ENCODE data around the gene SLC7A7.

SLC7A7 gene

DNA sequence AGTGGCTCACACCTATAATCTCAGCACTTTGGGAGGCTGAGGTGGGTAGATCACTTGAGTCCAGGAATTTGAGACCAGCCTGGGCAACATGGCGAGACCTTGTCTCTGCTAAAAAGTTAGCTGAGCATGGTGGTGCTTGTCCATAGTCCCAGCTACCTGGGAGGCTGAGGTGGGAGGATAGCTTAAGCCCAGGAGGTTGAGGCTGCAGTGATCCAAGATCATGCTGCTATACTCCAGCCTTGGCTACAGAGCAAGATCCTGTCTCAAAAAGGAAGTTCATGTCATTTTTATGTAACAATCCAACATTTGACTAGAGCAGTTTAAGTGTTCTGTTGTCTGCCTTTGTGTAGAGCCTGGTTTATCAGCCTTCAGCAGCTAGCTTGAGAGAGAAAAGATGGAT lies 42.5 kb downstream of the SLC7A7 start:
- Histone ChIP-seq H4K20me1 (ENCODE audit: insufficient read depth, low read length, poor library complexity, severe bottlenecking) (no peaks in the 10 kb centered on the region), H3K9me2 (replicated peaks; ENCODE audit: low read depth, low read length) (no peaks in the 10 kb centered on the region), H3K36me3 (ENCODE audit: insufficient read depth, low read length) (peaks cover 28% of the 10 kb centered on the region; the same call in 1 of the 2 replicates), H3K4me2 (ENCODE audit: low read depth, low read length, poor library complexity, severe bottlenecking) (no peak overlapping the region), H3K9me3 (ENCODE audit: insufficient read depth, low read depth, low read length) (no peaks in the 10 kb centered on the region), H3K9ac (ENCODE audit: low read depth, low read length, poor library complexity, severe bottlenecking) (no peak overlapping the region), H2AFZ (ENCODE audit: low read length) (no peak overlapping the region), H3K4me3 (ENCODE audit: low read length, poor library complexity, severe bottlenecking) (no peak overlapping the region), H3F3A (ENCODE audit: low read depth) (no peaks in the 10 kb centered on the region), H3K27me3 (ENCODE audit: insufficient read depth, low read length, poor library complexity, severe bottlenecking) (no peaks in the 10 kb centered on the region), H3K4me1 (ENCODE audit: insufficient read depth, low read length, poor library complexity, severe bottlenecking) (peaks cover 9% of the 10 kb centered on the region), H3K79me2 (ENCODE audit: insufficient read depth, low read length) (peaks cover 9% of the 10 kb centered on the region)
- TF ChIP-seq, protein P1, sequence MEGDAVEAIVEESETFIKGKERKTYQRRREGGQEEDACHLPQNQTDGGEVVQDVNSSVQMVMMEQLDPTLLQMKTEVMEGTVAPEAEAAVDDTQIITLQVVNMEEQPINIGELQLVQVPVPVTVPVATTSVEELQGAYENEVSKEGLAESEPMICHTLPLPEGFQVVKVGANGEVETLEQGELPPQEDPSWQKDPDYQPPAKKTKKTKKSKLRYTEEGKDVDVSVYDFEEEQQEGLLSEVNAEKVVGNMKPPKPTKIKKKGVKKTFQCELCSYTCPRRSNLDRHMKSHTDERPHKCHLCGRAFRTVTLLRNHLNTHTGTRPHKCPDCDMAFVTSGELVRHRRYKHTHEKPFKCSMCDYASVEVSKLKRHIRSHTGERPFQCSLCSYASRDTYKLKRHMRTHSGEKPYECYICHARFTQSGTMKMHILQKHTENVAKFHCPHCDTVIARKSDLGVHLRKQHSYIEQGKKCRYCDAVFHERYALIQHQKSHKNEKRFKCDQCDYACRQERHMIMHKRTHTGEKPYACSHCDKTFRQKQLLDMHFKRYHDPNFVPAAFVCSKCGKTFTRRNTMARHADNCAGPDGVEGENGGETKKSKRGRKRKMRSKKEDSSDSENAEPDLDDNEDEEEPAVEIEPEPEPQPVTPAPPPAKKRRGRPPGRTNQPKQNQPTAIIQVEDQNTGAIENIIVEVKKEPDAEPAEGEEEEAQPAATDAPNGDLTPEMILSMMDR (conservative IDR thresholded peaks at IDR 0.05; ENCODE audit: low read length): no peak
- no peak for TF ChIP-seq EZH2phosphoT487 (IDR thresholded peaks at IDR 0.05; ENCODE audit: borderline replicate concordance)

DNA sequence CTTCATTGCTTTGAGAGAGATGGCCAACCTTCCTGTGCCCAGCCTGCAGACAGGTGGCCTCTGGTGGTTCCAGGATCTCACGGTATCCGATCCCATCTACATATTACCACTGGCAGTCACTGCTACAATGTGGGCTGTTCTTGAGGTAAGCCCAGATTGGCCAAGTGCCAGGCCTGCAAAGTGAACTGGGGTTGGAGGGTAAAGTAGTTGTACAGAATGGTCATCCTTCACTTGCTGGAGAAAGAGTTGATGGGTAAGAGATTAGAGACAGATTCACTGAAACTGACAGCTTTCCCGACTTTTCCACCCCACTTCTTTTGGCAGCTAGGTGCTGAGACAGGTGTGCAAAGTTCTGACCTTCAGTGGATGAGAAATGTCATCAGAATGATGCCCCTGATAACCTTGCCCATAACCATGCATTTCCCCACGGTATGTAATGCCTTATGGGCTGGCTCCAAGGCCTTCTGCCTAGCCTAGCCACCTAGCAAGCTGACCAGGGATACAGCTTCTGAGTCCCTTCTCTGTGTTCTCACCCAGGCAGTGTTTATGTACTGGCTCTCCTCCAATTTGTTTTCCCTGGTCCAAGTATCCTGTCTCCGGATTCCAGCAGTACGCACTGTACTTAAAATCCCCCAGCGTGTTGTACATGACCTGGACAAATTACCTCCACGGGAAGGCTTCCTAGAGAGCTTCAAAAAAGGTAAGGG lies 44.6 kb downstream of the SLC7A7 start:
- Histone ChIP-seq H3K27me3 (ENCODE audit: insufficient read depth, low read length, poor library complexity, severe bottlenecking) (no peaks in the 10 kb centered on the region), H3K9ac (ENCODE audit: low read depth, low read length, poor library complexity, severe bottlenecking) (no peak overlapping the region), H2AFZ (ENCODE audit: low read length) (no peak overlapping the region), H3K36me3 (ENCODE audit: insufficient read depth, low read length) (peaks cover 28% of the 10 kb centered on the region; the same call in 1 of the 2 replicates), H3F3A (ENCODE audit: low read depth) (no peaks in the 10 kb centered on the region), H3K4me3 (ENCODE audit: low read length, poor library complexity, severe bottlenecking) (no peak overlapping the region), H3K9me2 (replicated peaks; ENCODE audit: low read depth, low read length) (no peaks in the 10 kb centered on the region), H3K4me2 (ENCODE audit: low read depth, low read length, poor library complexity, severe bottlenecking) (no peak overlapping the region), H4K20me1 (ENCODE audit: insufficient read depth, low read length, poor library complexity, severe bottlenecking) (no peaks in the 10 kb centered on the region), H3K9me3 (ENCODE audit: insufficient read depth, low read depth, low read length) (no peaks in the 10 kb centered on the region), H3K4me1 (ENCODE audit: insufficient read depth, low read length, poor library complexity, severe bottlenecking) (peaks cover 21% of the 10 kb centered on the region), H3K79me2 (ENCODE audit: insufficient read depth, low read length) (peaks cover 26% of the 10 kb centered on the region)
- TF ChIP-seq, protein P1 (conservative IDR thresholded peaks at IDR 0.05; ENCODE audit: low read length): no peak
- no peak for TF ChIP-seq EZH2phosphoT487 (IDR thresholded peaks at IDR 0.05; ENCODE audit: borderline replicate concordance)

DNA sequence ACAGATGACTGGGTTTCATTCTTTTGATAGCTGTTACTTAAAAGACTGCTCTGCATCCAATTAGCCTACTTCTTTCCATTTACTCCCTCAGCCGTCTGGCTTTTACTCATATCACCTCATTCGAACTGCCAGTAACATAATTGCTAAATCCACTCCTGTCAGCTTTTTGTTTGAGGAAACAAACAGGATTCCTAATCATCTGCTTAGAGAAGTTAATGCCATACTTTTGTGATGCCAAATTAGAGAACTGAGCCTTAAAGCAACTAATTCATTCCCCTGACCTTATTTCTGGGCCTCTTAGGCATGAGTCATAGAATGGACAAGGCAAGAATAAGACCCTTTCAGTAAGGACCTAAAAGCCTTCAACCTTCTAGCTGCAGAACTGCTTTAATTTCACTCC lies 45.9 kb downstream of the SLC7A7 start:
- Histone ChIP-seq H3K79me2 (ENCODE audit: insufficient read depth, low read length) (peaks cover 26% of the 10 kb centered on the region), H3K9me2 (replicated peaks; ENCODE audit: low read depth, low read length) (no peaks in the 10 kb centered on the region), H4K20me1 (ENCODE audit: insufficient read depth, low read length, poor library complexity, severe bottlenecking) (no peaks in the 10 kb centered on the region), H2AFZ (ENCODE audit: low read length) (no peak overlapping the region), H3K27me3 (ENCODE audit: insufficient read depth, low read length, poor library complexity, severe bottlenecking) (no peaks in the 10 kb centered on the region), H3K36me3 (ENCODE audit: insufficient read depth, low read length) (peaks cover 28% of the 10 kb centered on the region; the same call in 1 of the 2 replicates), H3K4me2 (ENCODE audit: low read depth, low read length, poor library complexity, severe bottlenecking) (no peak overlapping the region), H3F3A (ENCODE audit: low read depth) (no peaks in the 10 kb centered on the region), H3K4me1 (ENCODE audit: insufficient read depth, low read length, poor library complexity, severe bottlenecking) (peaks cover 21% of the 10 kb centered on the region), H3K4me3 (ENCODE audit: low read length, poor library complexity, severe bottlenecking) (no peak overlapping the region), H3K9ac (ENCODE audit: low read depth, low read length, poor library complexity, severe bottlenecking) (no peak overlapping the region), H3K9me3 (ENCODE audit: insufficient read depth, low read depth, low read length) (no peaks in the 10 kb centered on the region)
- TF ChIP-seq, protein P1 (conservative IDR thresholded peaks at IDR 0.05; ENCODE audit: low read length): no peak

Measured in Loucy (cell line).